Adrenal gland (tissue), 12 donors: ENCODE measurements around the gene LARGE2. TPM values are rescaled to one million over a fixed set of nuclear protein-coding genes. Genes with fewer than 3 reads are reported as not detected.

Experiments
- DNase-seq, 7 donors: peaks; one replicate each; pipeline ENCODE4 v3.0.0-alpha.2; 2019 to 2020
- H3K27ac ChIP-seq, 5 donors: fragments of 200-600 bp; sonication (generic) in 4 of 5; 1 replicate in 3 of 5; 2 replicates in 2 of 5; pipeline versions ENCODE4 v1.5.1 to v1.8.0; 2016 to 2020; ENCODE audit warnings: mild to moderate bottlenecking in 1 of 5
- H3K27me3 ChIP-seq: fragments of 200-600 bp; 2 replicates; pipeline ENCODE4 v1.8.0; 2021
- H3K36me3 ChIP-seq, 2 donors: fragments of 200-600 bp; replicated peaks in 1 of 2; 1 replicate in 1 of 2; 2 replicates in 1 of 2; pipeline versions ENCODE4 v1.5.1 to v1.8.0; 2018 to 2022
- H3K4me1 ChIP-seq, 2 donors: fragments of 200-600 bp; replicated peaks in 1 of 2; 1 replicate in 1 of 2; 2 replicates in 1 of 2; pipeline versions ENCODE4 v1.5.1 to v1.8.0; 2018 to 2021
- H3K4me3 ChIP-seq, 4 donors: fragments of 200-600 bp; sonication (generic) in 3 of 4; one replicate each; pipeline ENCODE4 v1.5.1; 2016 to 2018
- H3K9me3 ChIP-seq, 3 donors: fragments of 200-600 bp; sonication (generic) in 1 of 3; replicated peaks in 1 of 3; 1 replicate in 2 of 3; 2 replicates in 1 of 3; pipeline versions ENCODE4 v1.5.1 to v1.8.0; 2016 to 2021
- POLR2A ChIP-seq, 2 donors: fragments of 450-650 bp; IDR thresholded peaks; one replicate each; pipeline ENCODE4 v1.6.1; 2017; ENCODE audit warnings: antibody characterized with exemption in 2 of 2, mild to moderate bottlenecking in 2 of 2, moderate library complexity in 1 of 2
- WGBS, 4 donors: extraction: QIAGEN DNeasy Blood & Tissue Kit in 2 of 4; methylation state at CpG; one replicate each; pipeline versions ENCODE4 v1.1.5 to v1.1.7; 2013 to 2017; 5-methylcytosine and 5-hydroxymethylcytosine counted together
- intact Hi-C, 2 donors: fragments of 100-400 bp; cut with DNase I; formaldehyde crosslinking; loops; one replicate each; pipeline versions ENCODE4 v1.14.1 to v1.15.0; 2022 to 2023
- polyA plus RNA-seq, 3 donors: library from polyadenylated mRNA; stranded (reverse); fragments of 200-250 nt in 2 of 3; fragments of 350-450 nt in 1 of 3; fragmentation: Illumina TruSeq in 1 of 3; extraction: RNeasy Lipid Tissue Mini Kit (QIAGEN cat#74804) in 1 of 3; gene quantifications; one replicate each; pipeline ENCODE4 v1.2.3, GENCODE V29; 2013 to 2014
- total RNA-seq, 9 donors: library from RNA; depleted of rRNA in 4 of 9; stranded (reverse); fragments of >200 nt in 4 of 9; fragments of 120-200 nt in 1 of 9; fragmentation: NEBNext Ultra II Directional in 1 of 9; extraction: Animal tissue kit (Norgen Biotek cat#: 25700) in 1 of 9; gene quantifications; one replicate each; pipeline versions ENCODE4 v1.1.0 to v1.2.4, GENCODE V29; 2013 to 2023
- TF ChIP-seq, protein P1 (sequence below), 6 experiments: fragments of 450-650 bp in 4 of 6; fragments of 200-600 bp in 2 of 6; sonication (generic) in 1 of 6; IDR thresholded peaks; 1 replicate in 5 of 6; 2 replicates in 1 of 6; pipeline versions ENCODE4 v1.5.1 to v1.8.0; 2016 to 2021; ENCODE audit warnings: antibody characterized with exemption in 6 of 6, mild to moderate bottlenecking in 2 of 6, moderate library complexity in 1 of 6
- donor health status: healthy with polysubstance abuse.
- donor health status: Bipolar disorder and iron deficiency.
- donor health status: DM: yes; HTN: yes; CAD: no.
- donor health status: DM: no; HTN: no; CAD: no.
- donor health status: DM: no; HTN: no; CAD: no.
- donor health status: DM: yes; HTN: yes; CAD: no.

The LARGE2 gene
- total and polyA plus RNA-seq, 12 donors = 1.0 to 13.0 (median 4.1) TPM

DNA sequence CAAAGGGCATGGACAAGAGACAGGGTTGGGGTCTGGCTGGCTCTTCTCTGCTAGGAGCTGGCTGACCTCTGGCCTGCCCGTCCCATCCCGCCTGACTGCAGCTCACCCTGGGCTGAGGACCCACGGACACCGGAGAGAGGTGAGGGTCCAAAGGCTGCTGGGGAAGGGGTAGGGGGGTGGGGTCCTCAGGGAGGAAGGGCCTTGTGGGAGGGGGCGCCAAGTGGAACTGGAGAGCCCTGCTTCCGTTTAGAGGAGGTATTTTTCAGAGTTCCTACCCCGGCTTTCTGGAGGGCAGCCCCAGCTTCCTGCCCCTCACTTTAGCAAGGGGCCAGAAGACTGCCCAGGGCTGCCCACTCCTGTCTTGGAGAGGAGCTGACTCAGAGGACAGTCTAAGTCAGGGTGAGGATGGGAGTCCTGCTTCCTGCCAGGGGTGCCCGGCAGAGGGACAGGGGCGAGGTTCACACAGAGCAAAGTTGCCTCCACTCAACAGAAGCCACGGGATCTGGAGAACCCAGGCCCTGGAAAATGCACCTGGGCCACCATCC is 7.1 kb downstream of the LARGE2 start:
- Histone ChIP-seq H3K36me3 (peaks cover 0 to 21% of the 10 kb centered on the region in 2 donors), H3K4me3 (no peak overlapping the region), H3K9me3 (no peaks in the 10 kb centered on the region), H3K4me1 (peaks cover 0 to 7% of the 10 kb centered on the region in 2 donors), H3K27ac (no peak overlapping the region), H3K27me3 (no peaks in the 10 kb centered on the region)
- TF ChIP-seq, protein P1, sequence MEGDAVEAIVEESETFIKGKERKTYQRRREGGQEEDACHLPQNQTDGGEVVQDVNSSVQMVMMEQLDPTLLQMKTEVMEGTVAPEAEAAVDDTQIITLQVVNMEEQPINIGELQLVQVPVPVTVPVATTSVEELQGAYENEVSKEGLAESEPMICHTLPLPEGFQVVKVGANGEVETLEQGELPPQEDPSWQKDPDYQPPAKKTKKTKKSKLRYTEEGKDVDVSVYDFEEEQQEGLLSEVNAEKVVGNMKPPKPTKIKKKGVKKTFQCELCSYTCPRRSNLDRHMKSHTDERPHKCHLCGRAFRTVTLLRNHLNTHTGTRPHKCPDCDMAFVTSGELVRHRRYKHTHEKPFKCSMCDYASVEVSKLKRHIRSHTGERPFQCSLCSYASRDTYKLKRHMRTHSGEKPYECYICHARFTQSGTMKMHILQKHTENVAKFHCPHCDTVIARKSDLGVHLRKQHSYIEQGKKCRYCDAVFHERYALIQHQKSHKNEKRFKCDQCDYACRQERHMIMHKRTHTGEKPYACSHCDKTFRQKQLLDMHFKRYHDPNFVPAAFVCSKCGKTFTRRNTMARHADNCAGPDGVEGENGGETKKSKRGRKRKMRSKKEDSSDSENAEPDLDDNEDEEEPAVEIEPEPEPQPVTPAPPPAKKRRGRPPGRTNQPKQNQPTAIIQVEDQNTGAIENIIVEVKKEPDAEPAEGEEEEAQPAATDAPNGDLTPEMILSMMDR (IDR thresholded peaks at IDR 0.05) = no peak
- no peak for TF ChIP-seq POLR2A (IDR thresholded peaks at IDR 0.05)
- intact Hi-C loops = no loop called here
- peak in 2 of 7 donors; percentile 20 to 42 for DNase-seq
- 78 to 84% (median 80%) methylated on average over 4 to 10 of the region's 10 CpGs for WGBS, 4 donors

DNA sequence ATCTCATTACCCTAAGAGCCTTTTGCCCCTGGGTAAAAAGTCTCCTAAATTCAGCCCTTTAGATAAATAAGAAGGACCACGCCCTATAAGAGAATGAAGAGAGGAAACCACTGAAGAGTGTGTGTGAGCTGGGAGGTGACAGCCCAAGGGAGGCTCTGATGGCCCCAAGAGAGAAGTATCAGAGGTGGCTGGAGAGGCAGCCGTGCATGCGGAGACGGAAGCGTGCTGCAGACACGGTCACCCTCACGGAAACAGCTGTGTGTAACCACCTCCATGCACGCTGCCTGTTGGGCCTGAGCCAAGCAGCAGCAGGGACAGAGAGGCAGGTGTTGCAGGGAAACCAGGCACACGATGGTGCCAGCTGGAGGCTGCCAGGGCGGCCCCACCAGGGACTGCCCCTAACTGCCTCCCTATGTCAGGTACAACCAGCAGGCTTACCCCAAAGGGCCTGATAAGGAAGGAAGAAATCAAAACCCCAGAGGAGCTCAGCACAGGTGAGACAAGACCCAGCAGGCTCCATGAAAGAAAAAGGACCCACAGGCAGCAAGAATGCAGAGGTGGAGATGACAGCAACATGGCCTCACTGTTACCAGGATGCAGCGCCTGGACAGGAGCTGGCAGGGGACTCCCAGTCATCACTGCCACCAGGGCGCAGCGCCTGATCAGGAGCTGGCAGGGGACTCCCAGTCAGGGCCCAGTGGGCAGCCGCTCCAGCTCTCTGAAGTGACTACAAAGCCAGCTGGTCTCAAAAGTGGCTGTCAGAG is 7.8 kb downstream of the LARGE2 start:
- peaks cover 0 to 7% of the 10 kb centered on the region in 2 donors for H3K4me1 ChIP-seq
- H3K36me3 ChIP-seq = peaks cover 0 to 28% of the 10 kb centered on the region in 2 donors
- H3K27ac ChIP-seq = peak overlapping the region in 1 of 5 donors; percentile 77

DNA sequence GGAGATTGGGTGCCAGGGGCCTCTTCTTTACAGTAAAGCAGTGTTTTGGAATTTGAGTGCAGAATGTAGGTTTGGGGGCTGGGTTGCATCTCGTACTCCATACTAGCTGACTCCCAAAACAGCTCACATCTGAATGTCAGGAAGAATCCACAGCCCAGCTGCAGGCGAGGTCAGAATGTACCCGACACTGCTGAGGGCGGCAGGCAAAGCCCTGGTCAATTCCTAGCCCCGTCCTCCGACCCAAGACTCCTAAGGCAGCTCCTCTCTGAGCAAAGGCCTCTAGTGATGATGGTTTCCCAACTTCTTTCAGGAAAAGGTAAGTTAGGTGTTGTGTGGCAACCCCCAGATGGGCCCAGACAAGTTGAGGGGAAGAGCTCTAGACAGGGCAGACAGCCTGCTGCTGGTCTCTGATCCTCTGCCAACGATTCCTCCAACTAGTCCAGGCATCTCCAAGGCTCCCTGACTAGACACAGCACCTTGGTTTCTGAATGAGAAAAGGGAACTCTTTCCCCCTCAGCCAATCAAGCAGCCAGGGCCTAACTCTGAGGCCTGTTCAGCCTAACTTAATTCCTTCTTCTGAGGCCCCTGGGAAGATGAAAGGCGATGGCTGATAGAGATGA is 8.6 kb downstream of the LARGE2 start:
- H3K36me3 ChIP-seq = peaks cover 0 to 36% of the 10 kb centered on the region in 2 donors
- H3K4me3 ChIP-seq = no peak overlapping the region
- TF ChIP-seq POLR2A (IDR thresholded peaks at IDR 0.05) = no peak
- TF ChIP-seq, protein P1 (IDR thresholded peaks at IDR 0.05) = no peak
- intact Hi-C loops = no loop called here
- H3K27me3 ChIP-seq = no peaks in the 10 kb centered on the region
- peak overlapping the region in 2 of 5 donors; percentile 3 to 77 for H3K27ac ChIP-seq
- H3K4me1 ChIP-seq = peaks cover 0 to 7% of the 10 kb centered on the region in 2 donors
- no peaks in the 10 kb centered on the region for H3K9me3 ChIP-seq
- 62 to 83% (median 82%) methylated on average over 8 of the region's 8 CpGs for WGBS, 4 donors
- peak in 1 of 7 donors; percentile 21 for DNase-seq

More for the DNA sequence above, 7.8 kb downstream of the LARGE2 start:
- no peaks in the 10 kb centered on the region for H3K27me3 ChIP-seq
- intact Hi-C loops = no loop called here
- TF ChIP-seq, protein P1 (IDR thresholded peaks at IDR 0.05) = no peak
- TF ChIP-seq POLR2A (IDR thresholded peaks at IDR 0.05) = no peak
- peak in 4 of 7 donors; percentile 20 to 66 (median 28) for DNase-seq
- no peak overlapping the region for H3K4me3 ChIP-seq
- H3K9me3 ChIP-seq = no peaks in the 10 kb centered on the region
- WGBS, 4 donors = 67 to 85% (median 77%) methylated on average over 10 to 14 of the region's 14 CpGs

DNA sequence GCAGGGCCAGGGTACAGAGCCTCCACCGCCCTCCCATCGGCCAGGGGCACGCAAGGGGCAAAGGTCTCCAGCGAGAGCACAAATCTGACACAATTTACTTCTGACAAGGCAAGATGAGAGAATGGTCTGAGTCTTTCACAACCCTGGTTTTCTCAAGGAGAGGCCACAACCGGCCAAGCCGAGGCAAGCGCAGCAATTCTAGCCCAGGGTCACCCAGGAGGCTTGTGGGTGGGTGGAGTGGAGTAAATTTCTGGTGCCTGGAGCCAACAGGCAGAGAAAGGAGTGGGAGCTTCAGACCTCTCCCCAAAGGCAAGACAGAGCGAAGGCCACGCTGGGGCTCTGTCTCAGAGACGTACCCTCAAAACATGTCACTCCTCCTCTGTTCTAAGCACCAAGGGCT is 9.3 kb downstream of the LARGE2 start:
- 52 to 69% (median 54%) methylated on average over 7 to 10 of the region's 10 CpGs for WGBS, 4 donors

More for the DNA sequence above, 9.3 kb downstream of the LARGE2 start:
- H3K27me3 ChIP-seq = no peaks in the 10 kb centered on the region
- peaks cover 0 to 7% of the 10 kb centered on the region in 2 donors for H3K4me1 ChIP-seq
- DNase-seq = peak in 5 of 7 donors; percentile 20 to 71 (median 61)
- intact Hi-C loops = no loop called here
- no peaks in the 10 kb centered on the region for H3K9me3 ChIP-seq
- peaks cover 0 to 39% of the 10 kb centered on the region in 2 donors for H3K36me3 ChIP-seq
- H3K27ac ChIP-seq = peak overlapping the region in 2 of 5 donors; percentile 3 to 77
- TF ChIP-seq POLR2A (IDR thresholded peaks at IDR 0.05) = no peak
- TF ChIP-seq, protein P1 (IDR thresholded peaks at IDR 0.05) = no peak
- H3K4me3 ChIP-seq = no peak overlapping the region
